ENCODE measurements around the gene PPP1R16B.

Gene PPP1R16B

GRCh38 chr20:38924718-38925117, 119.2 kb downstream of the PPP1R16B start:
- no peak for TF ChIP-seq CTCF (IDR thresholded peaks at IDR 0.05)

- no peak; the same call in 1 of the 2 replicates for TF ChIP-seq CTCF (IDR thresholded peaks at IDR 0.05)
Observed at GRCh38 chr20:38926142-38926933, 120.8 kb downstream of the PPP1R16B start, which contains the start of gene FAM83D. Gene FAM83D, plus strand, starts transcription at chr20:38926417. Its CDS starts 26 bp downstream, at chr20:38926443.

- no peak for TF ChIP-seq CTCF (IDR thresholded peaks at IDR 0.05)
Observed at GRCh38 chr20:38926934-38927616, 121.6 kb downstream of the PPP1R16B start.

GRCh38 chr20:38927902-38928578, 122.5 kb downstream of the PPP1R16B start:
- TF ChIP-seq CTCF (IDR thresholded peaks at IDR 0.05): no peak

- TF ChIP-seq CTCF (IDR thresholded peaks at IDR 0.05): no peak
Observed at GRCh38 chr20:38930242-38930569, 124.7 kb downstream of the PPP1R16B start.

- no peak for TF ChIP-seq CTCF (IDR thresholded peaks at IDR 0.05)
Observed at GRCh38 chr20:38931984-38932383, 126.5 kb downstream of the PPP1R16B start.

- TF ChIP-seq CTCF (IDR thresholded peaks at IDR 0.05): no peak
Observed at GRCh38 chr20:38932457-38933120, 127.1 kb downstream of the PPP1R16B start.
